HG02623 (cell line): ENCODE measurements around the gene COG4.

Experiments used
- ATAC-seq: cut with Tn5 transposase; IDR thresholded peaks from one replicate; pipeline ENCODE4 v1.9.1; 2021; ENCODE audit warnings: moderate library complexity; ENCODE audit not compliant: unreplicated experiment

COG4 gene

DNA sequence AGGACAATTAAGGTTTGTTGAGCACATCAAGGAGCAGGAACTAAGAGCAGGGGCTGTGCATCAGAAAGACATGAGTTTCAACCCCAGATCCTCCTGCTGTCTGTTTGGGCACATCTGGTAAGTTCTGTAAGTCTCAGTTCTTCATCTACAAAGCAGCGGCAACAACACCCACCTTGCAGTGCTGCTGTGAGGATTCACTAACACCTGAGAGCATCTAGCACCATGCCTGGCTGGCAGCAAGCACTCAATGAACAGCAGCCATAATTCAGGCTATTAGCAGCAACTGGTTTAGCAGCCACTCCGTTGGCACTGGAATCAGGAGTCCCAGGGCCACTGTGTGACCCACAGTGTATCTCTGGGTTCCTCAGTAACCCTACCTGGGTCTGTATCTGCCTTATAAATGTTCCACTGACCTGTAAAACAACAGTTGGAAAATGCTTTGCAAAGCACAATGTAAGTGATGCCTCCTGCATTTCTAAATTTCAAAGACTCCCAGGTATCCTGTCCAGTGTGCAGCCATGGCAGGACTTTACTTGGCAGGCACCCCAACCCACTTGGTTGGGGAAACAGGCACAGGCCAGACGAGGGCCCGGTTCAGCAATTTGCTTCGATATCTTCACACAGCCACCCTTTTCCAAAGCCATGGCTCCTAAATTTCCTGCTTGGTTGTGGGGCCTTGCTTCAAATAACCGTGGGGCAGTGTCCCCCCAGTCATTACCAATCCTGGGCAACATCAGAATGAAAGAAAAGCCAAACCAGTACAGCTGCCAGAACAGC is 88.7 kb downstream of the COG4 start:
- ATAC-seq: no peak

DNA sequence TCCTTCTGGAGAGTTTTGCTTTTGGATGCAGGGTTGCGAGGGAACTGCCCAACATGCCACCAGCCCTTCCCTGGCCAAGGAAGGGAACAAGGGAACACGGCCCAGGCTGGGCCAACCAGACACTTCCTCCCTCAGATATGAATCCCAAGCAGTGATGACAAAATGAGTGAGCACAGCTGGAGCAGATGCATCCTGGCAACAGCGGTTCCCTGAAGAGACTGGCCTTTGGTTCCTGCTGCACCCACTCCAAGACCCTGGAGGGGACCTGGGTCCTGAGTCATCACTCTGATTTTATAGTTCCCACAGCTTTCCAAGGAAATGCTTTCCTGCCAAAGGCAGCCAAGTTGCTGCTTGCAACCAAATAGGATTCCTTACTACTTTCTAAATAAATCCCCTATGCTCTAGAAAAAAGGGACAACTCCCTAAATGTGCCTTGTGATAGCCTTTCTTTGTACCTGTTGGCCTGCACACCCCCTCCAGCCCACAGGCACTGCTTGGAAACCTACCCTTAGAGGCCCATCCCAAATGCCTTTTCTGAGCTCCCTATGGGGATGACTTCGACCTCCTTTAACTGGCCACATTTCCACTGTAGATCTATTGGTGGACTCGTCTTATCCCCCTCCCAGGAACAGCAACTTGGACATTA is 89.8 kb downstream of the COG4 start:
- no peak for ATAC-seq

DNA sequence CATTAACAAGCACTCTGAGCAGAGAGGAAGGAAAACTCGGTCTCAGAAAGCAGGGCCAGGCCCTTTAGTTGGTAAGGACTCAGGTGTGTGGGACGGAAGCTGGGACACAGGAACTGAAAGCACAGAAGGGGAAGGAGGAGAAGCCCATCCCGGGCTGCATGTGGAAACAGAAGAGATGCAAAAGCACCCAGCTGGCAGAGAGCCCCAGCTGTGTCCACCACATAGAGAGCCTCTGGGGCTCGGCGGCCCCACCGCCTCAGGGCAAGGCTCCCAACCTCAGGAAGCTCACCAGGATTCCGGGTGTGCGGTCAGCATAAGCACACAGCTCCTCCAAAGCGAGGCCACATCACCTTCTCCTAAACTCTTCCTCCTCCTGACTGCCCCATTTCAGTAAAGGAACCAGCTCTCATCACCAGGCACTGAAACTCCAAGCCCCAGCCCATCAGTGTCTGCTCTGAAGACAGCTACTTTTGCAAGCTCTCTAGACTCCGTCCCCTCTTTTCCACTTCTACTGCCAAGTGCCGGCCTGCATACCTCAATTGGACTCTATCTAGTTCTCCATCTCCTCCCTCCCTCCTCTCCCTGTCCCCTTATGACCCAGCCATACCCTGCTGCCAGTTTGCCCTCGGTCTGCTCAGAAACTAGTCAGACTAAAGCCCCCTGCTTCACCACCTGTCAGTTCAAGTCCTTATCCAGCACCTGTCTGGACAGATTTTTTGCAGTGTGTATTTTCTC is 90.5 kb downstream of the COG4 start:
- ATAC-seq: no peak

DNA sequence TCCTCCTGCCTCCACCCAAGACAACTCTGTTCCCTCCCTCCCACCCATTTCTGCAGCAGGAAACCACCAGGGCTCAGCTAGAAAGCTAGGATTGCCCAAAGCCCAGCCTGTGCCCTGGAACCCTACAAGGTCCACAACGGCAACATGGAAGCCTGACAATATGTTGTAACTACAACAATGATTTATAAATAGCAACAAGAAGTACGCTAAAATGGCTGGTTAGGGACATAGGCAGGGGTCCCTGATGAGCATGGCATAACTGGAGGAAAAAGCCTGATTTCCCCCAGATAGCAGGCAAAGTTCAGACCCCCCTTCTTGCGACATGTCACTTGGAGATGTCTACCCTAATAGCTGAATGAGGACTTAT is 91.0 kb downstream of the COG4 start:
- no peak for ATAC-seq

DNA sequence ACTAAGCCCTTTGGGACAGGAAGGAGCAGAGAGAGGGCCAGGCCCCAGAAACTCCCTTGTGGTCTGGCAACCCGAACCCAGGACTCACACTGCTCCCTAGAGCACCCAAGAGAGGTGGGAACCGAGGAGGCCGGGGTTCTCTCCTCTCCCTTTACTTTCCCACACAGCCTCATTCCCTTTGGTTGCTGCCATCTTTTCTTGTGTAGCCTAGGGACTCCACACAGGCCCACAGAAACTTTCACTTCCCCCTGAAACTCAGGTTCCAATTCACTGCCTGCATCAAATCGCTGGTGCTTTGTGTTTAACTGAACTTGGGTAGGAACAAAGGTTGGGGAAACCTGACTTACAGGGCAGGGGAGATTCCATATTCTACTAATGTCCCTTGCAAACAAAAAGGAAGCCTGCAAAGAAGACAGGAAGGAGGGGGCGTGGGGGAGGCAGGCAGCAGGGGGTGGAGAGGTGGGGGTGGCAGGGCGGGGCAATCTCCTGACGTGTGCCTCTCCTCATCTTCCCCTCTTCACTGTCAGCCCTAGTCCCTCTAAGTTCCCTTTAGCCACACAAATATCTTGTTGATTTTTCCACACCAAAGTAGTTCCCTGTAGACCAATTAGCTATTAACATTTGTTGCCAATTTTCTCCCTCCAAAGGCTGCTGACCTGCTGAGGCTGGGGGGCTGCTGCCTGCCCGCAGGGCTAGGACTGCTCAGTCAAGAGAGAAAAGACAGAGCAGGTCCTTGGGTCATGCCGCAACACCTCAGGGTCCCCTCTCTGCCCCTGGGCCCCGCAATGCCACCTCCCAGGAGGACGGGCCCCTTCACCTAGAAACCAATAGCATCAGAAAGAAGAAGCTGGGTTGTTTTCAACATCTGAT is 92.5 kb downstream of the COG4 start:
- peak; percentile 46 for ATAC-seq
